K562 (cell line): ENCODE data around the gene PEX5L. TPM values are rescaled to one million over a fixed set of nuclear protein-coding genes. Genes with fewer than 3 reads are reported as not detected.

ENCODE experiments used
- ATAC-seq: fragments of 200-7000 bp; cut with Tn5 transposase; 3 replicates; pipeline ENCODE4 v1.9.1; 2020; ENCODE audit warnings: moderate library complexity
- BruUV-seq: library from RNA; stranded (reverse); fragments of 400-500 nt; replicated peaks from 2 replicates; lab custom pipeline; 2021; lab: Mats Ljungman, UMichigan
- CTCF ChIA-PET: fragments of 300-600 bp; formaldehyde crosslinking; extraction: SDS; loops from one replicate; lab custom pipeline; 2021; ENCODE audit warnings: low intra/inter-chr PET ratio; lab: Yijun Ruan, JAX
- POLR2A ChIA-PET: fragments of 300-600, 350-650 bp; sonication (Branson Sonifier 250); formaldehyde crosslinking; extraction: SDS; loops from one replicate; lab custom pipeline; 2021; ENCODE audit warnings: antibody characterized with exemption, inconsistent platforms; lab: Yijun Ruan, JAX
- DNase-seq, 4 experiments: peaks; one replicate each; pipeline versions ENCODE4 v3.0.0 to v3.0.0-alpha.2; 2011 to 2018; ENCODE audit warnings: low spot score in 3 of 4, mixed read lengths in 3 of 4; ENCODE audit errors: extremely low read depth in 1 of 4
- FAIRE-seq: peaks from 2 replicates; lab custom pipeline; 2011; peaks lifted over from hg19 to GRCh38; lab: Jason Lieb, UNC
- H2AFZ ChIP-seq: 2 replicates; pipeline ENCODE4 v1.6.0; 2011; ENCODE audit warnings: low read depth, low read length, control low read depth, inconsistent platforms
- H3K27ac ChIP-seq: fragments of 200-600 bp; 3 replicates; pipeline ENCODE4 v1.8.0; 2011; ENCODE audit warnings: low read depth, mild to moderate bottlenecking, control low read depth, inconsistent platforms, low read length, moderate library complexity, mixed read lengths; ENCODE audit errors: extremely low read depth
- H3K27me3 ChIP-seq, 2 experiments: fragments of 300-600 bp in 1 of 2; 2 replicates in 1 of 2; 3 replicates in 1 of 2; pipeline versions ENCODE4 v1.6.0 to v1.8.0; 2011; ENCODE audit warnings: inconsistent platforms in 2 of 2, low read length in 2 of 2, mild to moderate bottlenecking in 1 of 2, mixed read lengths in 1 of 2, moderate library complexity in 1 of 2; ENCODE audit not compliant: control insufficient read depth in 2 of 2, insufficient read depth in 2 of 2
- H3K36me3 ChIP-seq: fragments of 300-600 bp; 3 replicates; pipeline ENCODE4 v1.8.0; 2011; ENCODE audit warnings: mild to moderate bottlenecking, low read length, inconsistent platforms; ENCODE audit not compliant: control insufficient read depth, insufficient read depth
- H3K4me1 ChIP-seq, 2 experiments: fragments of 200-600 bp in 1 of 2; replicated peaks in 1 of 2; 2 replicates in 1 of 2; 3 replicates in 1 of 2; pipeline versions ENCODE4 v1.5.1 to v1.8.0; 2011; ENCODE audit warnings: inconsistent platforms in 2 of 2, low read length in 2 of 2, mild to moderate bottlenecking in 1 of 2, mixed read lengths in 1 of 2, moderate library complexity in 1 of 2; ENCODE audit not compliant: control insufficient read depth in 2 of 2, insufficient read depth in 2 of 2
- H3K4me2 ChIP-seq: 2 replicates; pipeline ENCODE4 v1.6.1; 2011; ENCODE audit warnings: low read length, control low read depth, inconsistent platforms, mixed read lengths; ENCODE audit not compliant: insufficient read depth
- H3K4me3 ChIP-seq: fragments of 200-600 bp; sonication (generic), shearing (Covaris generic); 2 replicates; pipeline ENCODE4 v1.5.1; 2016; ENCODE audit warnings: control low read depth, inconsistent platforms
- H3K79me2 ChIP-seq: fragments of 200-600 bp; 3 replicates; pipeline ENCODE4 v1.8.0; 2011; ENCODE audit warnings: low read length, inconsistent platforms; ENCODE audit not compliant: control insufficient read depth, insufficient read depth
- H3K9ac ChIP-seq, 2 experiments: 2 replicates each; pipeline versions ENCODE4 v1.6.0 to v1.6.1; 2011; ENCODE audit warnings: low read depth in 2 of 2, low read length in 2 of 2, control low read depth in 1 of 2, inconsistent platforms in 1 of 2, mild to moderate bottlenecking in 1 of 2, mixed read lengths in 1 of 2; ENCODE audit not compliant: insufficient read depth in 1 of 2
- H3K9me1 ChIP-seq: one replicate; pipeline ENCODE4 v1.6.0; 2011; ENCODE audit warnings: inconsistent platforms, mild to moderate bottlenecking, low read length, moderate library complexity; ENCODE audit not compliant: control insufficient read depth, insufficient read depth
- H3K9me3 ChIP-seq: replicated peaks from 2 replicates; pipeline ENCODE4 v1.5.1; 2011; ENCODE audit warnings: low read depth, low read length, inconsistent platforms; ENCODE audit not compliant: control insufficient read depth, insufficient read depth
- H4K20me1 ChIP-seq: replicated peaks from 2 replicates; pipeline ENCODE4 v1.6.1; 2011; ENCODE audit warnings: low read length, inconsistent platforms, mixed read lengths; ENCODE audit not compliant: control insufficient read depth, insufficient read depth
- CREM ChIP-seq: IDR thresholded peaks from 2 replicates; pipeline ENCODE4 v1.6.1; 2014; ENCODE audit warnings: antibody characterized with exemption, low read depth
- ETV6 ChIP-seq, 3 experiments: fragments of 150-350 bp in 1 of 3; sonication (generic) in 1 of 3; formaldehyde crosslinking in 1 of 3; IDR thresholded peaks; 2 replicates each; pipeline versions ENCODE4 v1.6.1 to v1.8.0; 2014 to 2022; ENCODE audit warnings: borderline replicate concordance in 2 of 3, low read depth in 2 of 3, antibody characterized with exemption in 1 of 3, low read length in 1 of 3, mild to moderate bottlenecking in 1 of 3, missing genetic modification reagents in 1 of 3
- GABPA ChIP-seq: fragments of 200-800 bp; sonication (Bioruptor generic); conservative IDR thresholded peaks from 2 replicates; pipeline ENCODE4 v1.6.1; 2016; ENCODE audit warnings: low read depth, missing genetic modification characterization, missing compliant biosample characterization
- WGBS: fragments of 100-300 bp; shearing (Covaris generic); methylation state at CpG from one replicate; pipeline ENCODE4 v1.1.6; 2016; ENCODE audit warnings: low coverage, mixed read lengths; ENCODE audit not compliant: insufficient coverage; ENCODE audit errors: missing lambda C conversion rate; 5-methylcytosine and 5-hydroxymethylcytosine counted together
- in situ Hi-C: fragments of 300-500 bp; cut with MboI; formaldehyde crosslinking; loops from 4 replicates; pipeline ENCODE4 v1.15.0; 2018; ENCODE audit warnings: inconsistent platforms, mixed read lengths
- intact Hi-C: fragments of 100-400 bp; cut with micrococcal nuclease; formaldehyde crosslinking; loops from 2 replicates; pipeline ENCODE4 v1.14.2; 2022
- polyA plus RNA-seq, 8 experiments: library from polyadenylated mRNA; depleted of rRNA in 4 of 8; stranded (reverse) in 5 of 8; unstranded in 3 of 8; fragments of >200 nt; fragmentation: Nextera tagmentation in 2 of 8; fragmentation: Illumina TruSeq in 1 of 8; extraction: Ambion mirVana in 2 of 8; extraction: Trizol in 1 of 8; gene quantifications; 2 replicates each; pipeline versions ENCODE4 v1.2.1 to v1.2.3, GENCODE V29; 2011 to 2014; ENCODE audit warnings: inconsistent platforms in 1 of 8, missing spikeins in 1 of 8
- total RNA-seq, 7 experiments: library from RNA; depleted of rRNA in 6 of 7; stranded (reverse); fragments of >200 nt in 6 of 7; fragmentation: Illumina TruSeq in 2 of 7; extraction: Trizol in 2 of 7; gene quantifications; 2 replicates each; pipeline versions ENCODE4 v1.2.1 to v1.2.3, GENCODE V29; 2011 to 2021; ENCODE audit warnings: low replicate concordance in 1 of 7
- TF ChIP-seq, protein P1 (sequence below): sonication (generic); formaldehyde crosslinking; IDR thresholded peaks from 2 replicates; pipeline ENCODE4 v1.8.0; 2022; ENCODE audit warnings: mild to moderate bottlenecking, missing genetic modification reagents
- TF ChIP-seq, protein P2 (sequence below): fragments of 450-650 bp; IDR thresholded peaks from 2 replicates; pipeline ENCODE4 v1.6.1; 2016; ENCODE audit warnings: mild to moderate bottlenecking, moderate library complexity

The PEX5L gene
- total and polyA plus RNA-seq, 9 of the 15 experiments (the other 6 are each of a cell fraction or from before 2014, with no cell fraction given) = not detected

- Histone ChIP-seq H3K4me1 (no peaks in the 10 kb centered on the region), H4K20me1 (no peaks in the 10 kb centered on the region), H3K9me3 (no peaks in the 10 kb centered on the region; the same call in 1 of the 2 replicates), H3K4me2 (no peak overlapping the region), H2AFZ (no peak overlapping the region), H3K36me3 (no peaks in the 10 kb centered on the region), H3K9ac (no peak overlapping the region), H3K79me2 (no peaks in the 10 kb centered on the region), H3K9me1 (no peaks in the 10 kb centered on the region), H3K27ac (no peak overlapping the region)
- no peak for FAIRE-seq
- DNase-seq = no peak
- ChIA-PET CTCF (no interaction called here), POLR2A (no interaction called here)
- intact Hi-C loops (no loop called here), in situ Hi-C loops (no loop called here)
- WGBS = 0% methylated on average over 1 of the region's 1 CpG
- no TSS peak for BruUV-seq
- no peak for ATAC-seq
- TF ChIP-seq, protein P1, sequence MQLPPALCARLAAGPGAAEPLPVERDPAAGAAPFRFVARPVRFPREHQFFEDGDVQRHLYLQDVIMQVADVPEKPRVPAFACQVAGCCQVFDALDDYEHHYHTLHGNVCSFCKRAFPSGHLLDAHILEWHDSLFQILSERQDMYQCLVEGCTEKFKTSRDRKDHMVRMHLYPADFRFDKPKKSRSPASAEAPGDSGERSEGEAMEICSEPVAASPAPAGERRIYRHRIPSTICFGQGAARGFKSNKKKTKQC = no peak
- TF ChIP-seq GABPA (tag) (no peak), CREM (no peak), ETV6 (IDR thresholded peaks at IDR 0.05; ENCODE audit: borderline replicate concordance in 1 of 2, low read depth in 2 of 2, low read length in 1 of 2) (no peak), ETV6 (CRISPR knock-in tag; IDR thresholded peaks at IDR 0.05; ENCODE audit: borderline replicate concordance) (no peak)
- TF ChIP-seq, protein P2, sequence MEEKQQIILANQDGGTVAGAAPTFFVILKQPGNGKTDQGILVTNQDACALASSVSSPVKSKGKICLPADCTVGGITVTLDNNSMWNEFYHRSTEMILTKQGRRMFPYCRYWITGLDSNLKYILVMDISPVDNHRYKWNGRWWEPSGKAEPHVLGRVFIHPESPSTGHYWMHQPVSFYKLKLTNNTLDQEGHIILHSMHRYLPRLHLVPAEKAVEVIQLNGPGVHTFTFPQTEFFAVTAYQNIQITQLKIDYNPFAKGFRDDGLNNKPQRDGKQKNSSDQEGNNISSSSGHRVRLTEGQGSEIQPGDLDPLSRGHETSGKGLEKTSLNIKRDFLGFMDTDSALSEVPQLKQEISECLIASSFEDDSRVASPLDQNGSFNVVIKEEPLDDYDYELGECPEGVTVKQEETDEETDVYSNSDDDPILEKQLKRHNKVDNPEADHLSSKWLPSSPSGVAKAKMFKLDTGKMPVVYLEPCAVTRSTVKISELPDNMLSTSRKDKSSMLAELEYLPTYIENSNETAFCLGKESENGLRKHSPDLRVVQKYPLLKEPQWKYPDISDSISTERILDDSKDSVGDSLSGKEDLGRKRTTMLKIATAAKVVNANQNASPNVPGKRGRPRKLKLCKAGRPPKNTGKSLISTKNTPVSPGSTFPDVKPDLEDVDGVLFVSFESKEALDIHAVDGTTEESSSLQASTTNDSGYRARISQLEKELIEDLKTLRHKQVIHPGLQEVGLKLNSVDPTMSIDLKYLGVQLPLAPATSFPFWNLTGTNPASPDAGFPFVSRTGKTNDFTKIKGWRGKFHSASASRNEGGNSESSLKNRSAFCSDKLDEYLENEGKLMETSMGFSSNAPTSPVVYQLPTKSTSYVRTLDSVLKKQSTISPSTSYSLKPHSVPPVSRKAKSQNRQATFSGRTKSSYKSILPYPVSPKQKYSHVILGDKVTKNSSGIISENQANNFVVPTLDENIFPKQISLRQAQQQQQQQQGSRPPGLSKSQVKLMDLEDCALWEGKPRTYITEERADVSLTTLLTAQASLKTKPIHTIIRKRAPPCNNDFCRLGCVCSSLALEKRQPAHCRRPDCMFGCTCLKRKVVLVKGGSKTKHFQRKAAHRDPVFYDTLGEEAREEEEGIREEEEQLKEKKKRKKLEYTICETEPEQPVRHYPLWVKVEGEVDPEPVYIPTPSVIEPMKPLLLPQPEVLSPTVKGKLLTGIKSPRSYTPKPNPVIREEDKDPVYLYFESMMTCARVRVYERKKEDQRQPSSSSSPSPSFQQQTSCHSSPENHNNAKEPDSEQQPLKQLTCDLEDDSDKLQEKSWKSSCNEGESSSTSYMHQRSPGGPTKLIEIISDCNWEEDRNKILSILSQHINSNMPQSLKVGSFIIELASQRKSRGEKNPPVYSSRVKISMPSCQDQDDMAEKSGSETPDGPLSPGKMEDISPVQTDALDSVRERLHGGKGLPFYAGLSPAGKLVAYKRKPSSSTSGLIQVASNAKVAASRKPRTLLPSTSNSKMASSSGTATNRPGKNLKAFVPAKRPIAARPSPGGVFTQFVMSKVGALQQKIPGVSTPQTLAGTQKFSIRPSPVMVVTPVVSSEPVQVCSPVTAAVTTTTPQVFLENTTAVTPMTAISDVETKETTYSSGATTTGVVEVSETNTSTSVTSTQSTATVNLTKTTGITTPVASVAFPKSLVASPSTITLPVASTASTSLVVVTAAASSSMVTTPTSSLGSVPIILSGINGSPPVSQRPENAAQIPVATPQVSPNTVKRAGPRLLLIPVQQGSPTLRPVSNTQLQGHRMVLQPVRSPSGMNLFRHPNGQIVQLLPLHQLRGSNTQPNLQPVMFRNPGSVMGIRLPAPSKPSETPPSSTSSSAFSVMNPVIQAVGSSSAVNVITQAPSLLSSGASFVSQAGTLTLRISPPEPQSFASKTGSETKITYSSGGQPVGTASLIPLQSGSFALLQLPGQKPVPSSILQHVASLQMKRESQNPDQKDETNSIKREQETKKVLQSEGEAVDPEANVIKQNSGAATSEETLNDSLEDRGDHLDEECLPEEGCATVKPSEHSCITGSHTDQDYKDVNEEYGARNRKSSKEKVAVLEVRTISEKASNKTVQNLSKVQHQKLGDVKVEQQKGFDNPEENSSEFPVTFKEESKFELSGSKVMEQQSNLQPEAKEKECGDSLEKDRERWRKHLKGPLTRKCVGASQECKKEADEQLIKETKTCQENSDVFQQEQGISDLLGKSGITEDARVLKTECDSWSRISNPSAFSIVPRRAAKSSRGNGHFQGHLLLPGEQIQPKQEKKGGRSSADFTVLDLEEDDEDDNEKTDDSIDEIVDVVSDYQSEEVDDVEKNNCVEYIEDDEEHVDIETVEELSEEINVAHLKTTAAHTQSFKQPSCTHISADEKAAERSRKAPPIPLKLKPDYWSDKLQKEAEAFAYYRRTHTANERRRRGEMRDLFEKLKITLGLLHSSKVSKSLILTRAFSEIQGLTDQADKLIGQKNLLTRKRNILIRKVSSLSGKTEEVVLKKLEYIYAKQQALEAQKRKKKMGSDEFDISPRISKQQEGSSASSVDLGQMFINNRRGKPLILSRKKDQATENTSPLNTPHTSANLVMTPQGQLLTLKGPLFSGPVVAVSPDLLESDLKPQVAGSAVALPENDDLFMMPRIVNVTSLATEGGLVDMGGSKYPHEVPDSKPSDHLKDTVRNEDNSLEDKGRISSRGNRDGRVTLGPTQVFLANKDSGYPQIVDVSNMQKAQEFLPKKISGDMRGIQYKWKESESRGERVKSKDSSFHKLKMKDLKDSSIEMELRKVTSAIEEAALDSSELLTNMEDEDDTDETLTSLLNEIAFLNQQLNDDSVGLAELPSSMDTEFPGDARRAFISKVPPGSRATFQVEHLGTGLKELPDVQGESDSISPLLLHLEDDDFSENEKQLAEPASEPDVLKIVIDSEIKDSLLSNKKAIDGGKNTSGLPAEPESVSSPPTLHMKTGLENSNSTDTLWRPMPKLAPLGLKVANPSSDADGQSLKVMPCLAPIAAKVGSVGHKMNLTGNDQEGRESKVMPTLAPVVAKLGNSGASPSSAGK = no peak
- TF ChIP-seq, all 486 proteins: peak for 0
- Histone ChIP-seq H3K27me3 (no peaks in the 10 kb centered on the region), H3K4me3 (no peak overlapping the region)
These were observed 29.9 kb upstream of the PEX5L start for GRCh38 chr3:180066598-180066997.
